Measurements from ENCODE around the gene GLI1.
"Not testable (repeated sequence)": the region's sequence is repeated elsewhere in the genome, so short reads cannot be mapped to it uniquely, and the experiment has no call there.

GLI1 gene

GRCh38 chr12:57483466-57483865 is 23.9 kb downstream of the GLI1 start:
- no peak overlapping the region for H3K9ac ChIP-seq (ENCODE audit: low read depth, low read length)
- peaks cover 14% of the 10 kb centered on the region for H3K4me1 ChIP-seq (ENCODE audit: insufficient read depth, low read length)
- H3K9me3 ChIP-seq (ENCODE audit: control insufficient read depth, insufficient read depth, low read length): no peaks in the 10 kb centered on the region
- no peaks in the 10 kb centered on the region for H3K36me3 ChIP-seq (ENCODE audit: insufficient read depth, low read length)

GRCh38 chr12:57485695-57486094 is 26.1 kb downstream of the GLI1 start:
- H3K9ac ChIP-seq (ENCODE audit: low read depth, low read length): no peak overlapping the region
- H3K4me1 ChIP-seq (ENCODE audit: insufficient read depth, low read length): peaks cover 14% of the 10 kb centered on the region
- no peaks in the 10 kb centered on the region for H3K9me3 ChIP-seq (ENCODE audit: control insufficient read depth, insufficient read depth, low read length)
- peaks cover 17% of the 10 kb centered on the region for H3K36me3 ChIP-seq (ENCODE audit: insufficient read depth, low read length)

GRCh38 chr12:57487055-57487596 is 27.5 kb downstream of the GLI1 start:
- peak overlapping the region; percentile 39 for H3K9ac ChIP-seq (ENCODE audit: low read depth, low read length)

GRCh38 chr12:57487597-57488401 is 28.2 kb downstream of the GLI1 start, which contains the start of gene MARS1:
MARS1 (plus strand) TSS chr12:57488068; CDS start chr12:57488091, 23 bp downstream.
- H3K9ac ChIP-seq (ENCODE audit: low read depth, low read length): peak within 1 kb of the TSS; percentile 100
- H3K36me3 ChIP-seq (ENCODE audit: insufficient read depth, low read length): peaks cover 26% of the 10 kb centered on the region
- H3K4me1 ChIP-seq (ENCODE audit: insufficient read depth, low read length): peaks cover 7% of the 10 kb centered on the region; the same call in 1 of the 2 replicates
- H3K9me3 ChIP-seq (ENCODE audit: control insufficient read depth, insufficient read depth, low read length): no peaks in the 10 kb centered on the region

More at GRCh38 chr12:57487055-57487596, 27.5 kb downstream of the GLI1 start:
- peaks cover 7% of the 10 kb centered on the region; the same call in 1 of the 2 replicates for H3K4me1 ChIP-seq (ENCODE audit: insufficient read depth, low read length)
- H3K9me3 ChIP-seq (ENCODE audit: control insufficient read depth, insufficient read depth, low read length): no peaks in the 10 kb centered on the region
- peaks cover 26% of the 10 kb centered on the region for H3K36me3 ChIP-seq (ENCODE audit: insufficient read depth, low read length)

- peak overlapping the region; percentile 100 for H3K9ac ChIP-seq (ENCODE audit: low read depth, low read length)
- H3K4me1 ChIP-seq (ENCODE audit: insufficient read depth, low read length): peaks cover 1% of the 10 kb centered on the region; the same call in 1 of the 2 replicates
- peaks cover 2% of the 10 kb centered on the region; the same call in 1 of the 2 replicates for H3K9me3 ChIP-seq (ENCODE audit: control insufficient read depth, insufficient read depth, low read length)
- peaks cover 29% of the 10 kb centered on the region for H3K36me3 ChIP-seq (ENCODE audit: insufficient read depth, low read length)
Observed at GRCh38 chr12:57488402-57489156, 29.0 kb downstream of the GLI1 start.

- H3K4me1 ChIP-seq (ENCODE audit: insufficient read depth, low read length): no peaks in the 10 kb centered on the region
- peak overlapping the region; percentile 100 for H3K9ac ChIP-seq (ENCODE audit: low read depth, low read length)
- peaks cover 2% of the 10 kb centered on the region; the same call in 1 of the 2 replicates for H3K9me3 ChIP-seq (ENCODE audit: control insufficient read depth, insufficient read depth, low read length)
- peaks cover 29% of the 10 kb centered on the region for H3K36me3 ChIP-seq (ENCODE audit: insufficient read depth, low read length)
Observed at GRCh38 chr12:57489157-57489641, 29.6 kb downstream of the GLI1 start.

- no peaks in the 10 kb centered on the region for H3K4me1 ChIP-seq (ENCODE audit: insufficient read depth, low read length)
- no peak overlapping the region for H3K9ac ChIP-seq (ENCODE audit: low read depth, low read length)
- H3K36me3 ChIP-seq (ENCODE audit: insufficient read depth, low read length): peaks cover 29% of the 10 kb centered on the region
- peaks cover 2% of the 10 kb centered on the region; the same call in 1 of the 2 replicates for H3K9me3 ChIP-seq (ENCODE audit: control insufficient read depth, insufficient read depth, low read length)
Observed at GRCh38 chr12:57490126-57490525, 30.5 kb downstream of the GLI1 start.

- H3K9ac ChIP-seq (ENCODE audit: low read depth, low read length): no peak overlapping the region
- H3K36me3 ChIP-seq (ENCODE audit: insufficient read depth, low read length): peaks cover 31% of the 10 kb centered on the region
- H3K9me3 ChIP-seq (ENCODE audit: control insufficient read depth, insufficient read depth, low read length): peaks cover 2% of the 10 kb centered on the region; the same call in 1 of the 2 replicates
- no peaks in the 10 kb centered on the region for H3K4me1 ChIP-seq (ENCODE audit: insufficient read depth, low read length)
Observed at GRCh38 chr12:57491393-57492280, 32.1 kb downstream of the GLI1 start.

GRCh38 chr12:57495051-57495701 is 35.6 kb downstream of the GLI1 start:
- H3K36me3 ChIP-seq (ENCODE audit: insufficient read depth, low read length): peaks cover 46% of the 10 kb centered on the region
- not testable (repeated sequence) for H3K9me3 ChIP-seq (ENCODE audit: control insufficient read depth, insufficient read depth, low read length); H3K9ac ChIP-seq (ENCODE audit: low read depth, low read length); H3K4me1 ChIP-seq (ENCODE audit: insufficient read depth, low read length)

- H3K9me3 ChIP-seq (ENCODE audit: control insufficient read depth, insufficient read depth, low read length): peaks cover 2% of the 10 kb centered on the region; the same call in 1 of the 2 replicates
Observed at GRCh38 chr12:57496822-57497221, 37.2 kb downstream of the GLI1 start.

GRCh38 chr12:57497223-57498131 is 37.9 kb downstream of the GLI1 start:
- Histone ChIP-seq H3K4me1 (ENCODE audit: insufficient read depth, low read length) (no peaks in the 10 kb centered on the region), H3K36me3 (ENCODE audit: insufficient read depth, low read length) (peaks cover 52% of the 10 kb centered on the region), H3K9me3 (ENCODE audit: control insufficient read depth, insufficient read depth, low read length) (peaks cover 2% of the 10 kb centered on the region; the same call in 1 of the 2 replicates), H3K9ac (ENCODE audit: low read depth, low read length) (no peak overlapping the region)

More at GRCh38 chr12:57496822-57497221, 37.2 kb downstream of the GLI1 start:
- no peaks in the 10 kb centered on the region for H3K4me1 ChIP-seq (ENCODE audit: insufficient read depth, low read length)
- peaks cover 48% of the 10 kb centered on the region for H3K36me3 ChIP-seq (ENCODE audit: insufficient read depth, low read length)
- H3K9ac ChIP-seq (ENCODE audit: low read depth, low read length): no peak overlapping the region

- no peaks in the 10 kb centered on the region for H3K4me1 ChIP-seq (ENCODE audit: insufficient read depth, low read length)
- no peak overlapping the region for H3K9ac ChIP-seq (ENCODE audit: low read depth, low read length)
- peaks cover 49% of the 10 kb centered on the region for H3K36me3 ChIP-seq (ENCODE audit: insufficient read depth, low read length)
- H3K9me3 ChIP-seq (ENCODE audit: control insufficient read depth, insufficient read depth, low read length): no peaks in the 10 kb centered on the region
Observed at GRCh38 chr12:57498132-57498502, 38.5 kb downstream of the GLI1 start.

Measured in ES-I3 (cell line).